GM12878 (cell line): ENCODE measurements around the gene PCIF1.

Source experiments
- CBFB ChIP-seq: IDR thresholded peaks from 2 replicates; pipeline ENCODE4 v1.6.1; 2016; ENCODE audit warnings: antibody characterized with exemption, low read depth
- HDGF ChIP-seq: fragments of 450-650 bp; IDR thresholded peaks from 2 replicates; pipeline ENCODE4 v1.6.1; 2016; ENCODE audit warnings: antibody characterized with exemption
- JUND ChIP-seq: IDR thresholded peaks from 2 replicates; pipeline ENCODE4 v1.6.1; 2012; ENCODE audit warnings: low read depth, mild to moderate bottlenecking, low read length, improper control_type of control experiment, moderate library complexity
- NR2C1 ChIP-seq: fragments of 450-650 bp; IDR thresholded peaks from 2 replicates; pipeline ENCODE4 v1.6.1; 2017; ENCODE audit warnings: antibody characterized with exemption, mild to moderate bottlenecking, moderate library complexity
- NRF1 ChIP-seq: conservative IDR thresholded peaks from 2 replicates; pipeline ENCODE4 v1.6.1; 2011; ENCODE audit warnings: mild to moderate bottlenecking, low read depth, low read length, improper control_type of control experiment
- RBBP5 ChIP-seq: fragments of 200-600 bp; sonication (generic); conservative IDR thresholded peaks from 2 replicates; pipeline ENCODE4 v1.6.1; 2016
- TCF12 ChIP-seq: IDR thresholded peaks from 2 replicates; pipeline ENCODE4 v1.6.1; 2011; ENCODE audit warnings: low read depth, mild to moderate bottlenecking, low read length
- YBX1 ChIP-seq: fragments of 450-650 bp; IDR thresholded peaks from 2 replicates; pipeline ENCODE4 v1.6.1; 2016; ENCODE audit warnings: antibody characterized with exemption
- ZNF274 ChIP-seq: IDR thresholded peaks from one replicate; pipeline ENCODE4 v1.8.0; 2011; ENCODE audit not compliant: insufficient read length, insufficient read depth
- TF ChIP-seq, protein P1 (sequence below), 3 experiments: IDR thresholded peaks in 2 of 3; conservative IDR thresholded peaks in 1 of 3; 2 replicates each; pipeline ENCODE4 v1.5.1; 2011; ENCODE audit warnings: low read depth in 3 of 3, low read length in 3 of 3, mild to moderate bottlenecking in 3 of 3, control low read depth in 2 of 3, moderate library complexity in 2 of 3, inconsistent platforms in 1 of 3, mixed read lengths in 1 of 3; ENCODE audit not compliant: control insufficient read depth in 2 of 3, insufficient read depth in 1 of 3; ENCODE audit errors: extremely low read depth in 1 of 3

DNA sequence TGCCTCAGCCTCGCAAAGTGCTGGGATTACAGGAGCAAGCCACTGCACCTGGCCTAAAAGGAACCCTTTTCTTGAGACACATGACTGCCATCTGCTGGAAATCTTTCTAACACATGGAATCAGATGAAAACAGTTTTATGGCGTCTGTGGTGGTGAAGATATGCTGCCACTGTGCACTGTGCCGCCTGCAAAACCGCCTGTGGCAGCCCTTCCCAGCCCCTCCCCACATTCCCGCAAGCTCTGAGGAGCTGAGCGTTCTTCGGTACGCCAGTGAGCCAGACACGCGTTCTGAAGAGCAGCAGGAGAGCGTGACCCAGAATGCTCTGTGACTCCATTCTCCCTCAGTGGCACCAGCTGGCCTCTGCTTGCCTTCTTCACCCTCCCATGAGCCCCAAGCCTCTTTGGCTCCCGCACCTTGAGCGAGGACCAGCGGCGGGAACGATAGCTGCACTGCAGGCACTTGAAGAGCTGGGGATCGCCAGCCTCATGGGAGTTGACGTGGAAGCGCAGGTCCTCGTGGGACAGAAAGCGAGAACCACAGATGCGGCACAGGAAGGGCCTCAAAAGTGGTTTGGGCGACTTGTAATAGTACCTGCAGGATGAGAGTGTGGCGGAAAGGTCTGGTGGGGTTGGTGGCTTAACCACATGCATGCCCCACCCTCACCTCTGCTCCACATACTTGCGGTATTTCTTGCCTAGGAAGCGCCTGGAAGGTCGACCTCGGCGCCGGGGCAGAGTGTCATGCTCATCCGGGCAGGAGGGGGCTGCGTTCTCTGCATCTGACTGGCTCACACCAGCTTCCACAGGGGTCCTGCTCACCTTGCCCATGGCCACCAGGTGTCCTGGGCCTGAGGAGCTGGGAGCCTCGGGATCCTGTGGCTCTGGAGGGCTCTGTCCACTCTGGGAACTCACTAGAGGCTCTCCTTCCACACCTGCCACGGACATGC lies 28.8 kb downstream of the PCIF1 start:
- TF ChIP-seq CBFB (no peak), RBBP5 (no peak), HDGF (no peak), TCF12 (0 out of 2 replicates have a peak, but pooled peaks have one; percentile 24), NRF1 (no peak), YBX1 (no peak), NR2C1 (no peak), JUND (no peak), ZNF274 (no peak)
- TF ChIP-seq, protein P1, sequence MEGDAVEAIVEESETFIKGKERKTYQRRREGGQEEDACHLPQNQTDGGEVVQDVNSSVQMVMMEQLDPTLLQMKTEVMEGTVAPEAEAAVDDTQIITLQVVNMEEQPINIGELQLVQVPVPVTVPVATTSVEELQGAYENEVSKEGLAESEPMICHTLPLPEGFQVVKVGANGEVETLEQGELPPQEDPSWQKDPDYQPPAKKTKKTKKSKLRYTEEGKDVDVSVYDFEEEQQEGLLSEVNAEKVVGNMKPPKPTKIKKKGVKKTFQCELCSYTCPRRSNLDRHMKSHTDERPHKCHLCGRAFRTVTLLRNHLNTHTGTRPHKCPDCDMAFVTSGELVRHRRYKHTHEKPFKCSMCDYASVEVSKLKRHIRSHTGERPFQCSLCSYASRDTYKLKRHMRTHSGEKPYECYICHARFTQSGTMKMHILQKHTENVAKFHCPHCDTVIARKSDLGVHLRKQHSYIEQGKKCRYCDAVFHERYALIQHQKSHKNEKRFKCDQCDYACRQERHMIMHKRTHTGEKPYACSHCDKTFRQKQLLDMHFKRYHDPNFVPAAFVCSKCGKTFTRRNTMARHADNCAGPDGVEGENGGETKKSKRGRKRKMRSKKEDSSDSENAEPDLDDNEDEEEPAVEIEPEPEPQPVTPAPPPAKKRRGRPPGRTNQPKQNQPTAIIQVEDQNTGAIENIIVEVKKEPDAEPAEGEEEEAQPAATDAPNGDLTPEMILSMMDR (IDR thresholded peaks at IDR 0.05 in 2 of 3, conservative IDR thresholded peaks at IDR 0.05 in 1 of 3; ENCODE audit: control insufficient read depth in 2 of 3, extremely low read depth in 1 of 3, insufficient read depth in 1 of 3, low read depth in 3 of 3, low read length in 3 of 3) = peak in 2 of 3 experiments; percentile 31 to 51; a peak in 3 of 6 replicates
